Posterior vena cava (tissue), 2 donors: Measurements from ENCODE around the gene TPSG1. TPM values are rescaled to one million over a fixed set of nuclear protein-coding genes. Genes with fewer than 3 reads are reported as not detected.
A peak's percentile ranks its signal among the peaks of the same experiment; 100 is the strongest.

Experiments
- DNase-seq: peaks from one replicate; pipeline ENCODE4 v3.0.0-alpha.2; 2020; ENCODE audit warnings: low spot score
- intact Hi-C, 2 donors: fragments of 100-400 bp; cut with DNase I; formaldehyde crosslinking; loops; one replicate each; pipeline versions ENCODE4 v1.14.1 to v1.14.2; 2022 to 2023
- total RNA-seq, 2 donors: library from RNA; stranded (reverse); fragmentation: NEBNext Ultra II Directional; extraction: Animal tissue kit (Norgen Biotek cat#: 25700); gene quantifications; one replicate each; pipeline ENCODE4 v1.2.1, GENCODE V29; 2021
- donor health status: DM: yes; HTN: yes; CAD: no.
- donor health status: DM: yes; HTN: yes; CAD: no.

TPSG1 gene
- total RNA-seq, 2 donors from 2014 or later, result 0.52 to 1.3 TPM

- intact Hi-C loops, result no loop called here
These were observed 40.1 kb downstream of the TPSG1 start for GRCh38 chr16:1184980-1185379.

GRCh38 chr16:1184156-1184868 lies 40.8 kb downstream of the TPSG1 start:
- no peak for DNase-seq
- intact Hi-C loops, result no loop called here

More at GRCh38 chr16:1184980-1185379, 40.1 kb downstream of the TPSG1 start:
- DNase-seq, result no peak

- intact Hi-C loops, result no loop called here
- peak; percentile 87 for DNase-seq
These were observed 41.8 kb downstream of the TPSG1 start for GRCh38 chr16:1182950-1183907.

- intact Hi-C loops, result no loop called here
- DNase-seq, result peak; percentile 93
These were observed 42.8 kb downstream of the TPSG1 start for GRCh38 chr16:1182316-1182671.

- intact Hi-C loops, result no loop called here
- no peak for DNase-seq
These were observed 43.4 kb downstream of the TPSG1 start for GRCh38 chr16:1181404-1182315.

GRCh38 chr16:1180549-1181403 lies 44.3 kb downstream of the TPSG1 start:
- peak; percentile 87 for DNase-seq
- intact Hi-C loops, result no loop called here

- intact Hi-C loops, result no loop called here
- no peak for DNase-seq
These were observed 46.7 kb downstream of the TPSG1 start for GRCh38 chr16:1178295-1178910.

GRCh38 chr16:1177750-1178149 lies 47.3 kb downstream of the TPSG1 start:
- no peak for DNase-seq
- intact Hi-C loops, result no loop called here

- no peak for DNase-seq
- intact Hi-C loops, result no loop called here
These were observed 48.0 kb downstream of the TPSG1 start for GRCh38 chr16:1177053-1177452.

- DNase-seq, result no peak
- intact Hi-C loops, result no loop called here
These were observed 48.7 kb downstream of the TPSG1 start for GRCh38 chr16:1176280-1176897.

GRCh38 chr16:1175566-1176279 lies 49.3 kb downstream of the TPSG1 start:
- DNase-seq, result no peak
- intact Hi-C loops, result no loop called here

- intact Hi-C loops, result no loop called here
- no peak for DNase-seq
These were observed 50.4 kb downstream of the TPSG1 start for GRCh38 chr16:1174477-1175357.

- no peak for DNase-seq
- intact Hi-C loops, result no loop called here
These were observed 51.1 kb downstream of the TPSG1 start for GRCh38 chr16:1173788-1174451.

GRCh38 chr16:1172651-1173050 lies 52.4 kb downstream of the TPSG1 start:
- intact Hi-C loops, result no loop called here
- DNase-seq, result no peak

GRCh38 chr16:1171854-1172428 lies 53.1 kb downstream of the TPSG1 start:
- DNase-seq, result no peak
- intact Hi-C loops, result no loop called here
